ENCODE data around the gene LY6G5C.

The LY6G5C gene
- 0.88 to 2.1 (median 1.7) reads per million in 3 experiments for total RNA-seq

DNA sequence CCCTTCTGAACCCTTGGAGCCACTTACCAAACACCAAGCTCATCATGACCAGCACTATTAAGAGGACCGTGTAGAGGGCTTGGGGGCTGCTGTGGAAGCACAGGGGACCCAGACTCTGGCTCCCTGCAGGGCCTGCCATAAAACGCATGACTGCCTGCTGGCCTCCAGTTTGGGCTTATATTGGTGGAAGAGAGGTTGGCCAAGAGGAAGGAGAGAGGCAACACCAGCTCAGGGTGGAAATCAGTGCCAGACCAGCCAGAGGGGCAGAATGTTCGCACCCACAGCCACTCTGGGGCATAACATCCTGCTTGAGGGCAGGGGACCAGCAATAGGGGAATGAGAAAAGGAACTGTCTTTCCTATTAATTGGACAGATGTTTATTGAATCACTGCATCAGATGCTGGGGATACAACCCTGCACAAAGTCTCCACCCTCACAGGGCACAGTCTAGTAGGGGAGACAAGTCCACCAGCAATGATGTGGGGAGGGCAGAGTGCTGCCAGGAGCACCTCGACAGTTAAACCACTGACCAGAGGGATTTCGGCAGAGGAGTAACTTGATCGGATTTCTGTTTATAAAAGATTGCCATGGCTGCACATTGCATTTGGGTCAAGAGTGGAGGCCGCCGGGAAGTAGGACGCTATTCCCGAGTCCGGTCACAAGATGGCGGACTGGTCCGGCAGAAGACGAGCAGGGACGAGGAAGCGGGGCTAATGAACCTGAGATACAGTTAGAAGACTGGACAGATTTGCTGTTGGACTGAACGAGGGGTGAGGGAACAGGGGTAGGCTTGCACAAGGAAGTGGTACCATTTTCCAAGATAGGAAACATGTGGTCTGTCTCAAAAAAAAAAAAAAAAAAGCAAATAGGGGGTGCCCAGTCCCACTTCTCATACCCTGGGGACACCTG, at the start of gene LY6G5C:
Gene LY6G5C (minus strand): TSS at position 842 of the 909 bp plus-strand sequence. CDS start 694 bp downstream, at position 148.
- DNase-seq, result peak; percentile 33

DNA sequence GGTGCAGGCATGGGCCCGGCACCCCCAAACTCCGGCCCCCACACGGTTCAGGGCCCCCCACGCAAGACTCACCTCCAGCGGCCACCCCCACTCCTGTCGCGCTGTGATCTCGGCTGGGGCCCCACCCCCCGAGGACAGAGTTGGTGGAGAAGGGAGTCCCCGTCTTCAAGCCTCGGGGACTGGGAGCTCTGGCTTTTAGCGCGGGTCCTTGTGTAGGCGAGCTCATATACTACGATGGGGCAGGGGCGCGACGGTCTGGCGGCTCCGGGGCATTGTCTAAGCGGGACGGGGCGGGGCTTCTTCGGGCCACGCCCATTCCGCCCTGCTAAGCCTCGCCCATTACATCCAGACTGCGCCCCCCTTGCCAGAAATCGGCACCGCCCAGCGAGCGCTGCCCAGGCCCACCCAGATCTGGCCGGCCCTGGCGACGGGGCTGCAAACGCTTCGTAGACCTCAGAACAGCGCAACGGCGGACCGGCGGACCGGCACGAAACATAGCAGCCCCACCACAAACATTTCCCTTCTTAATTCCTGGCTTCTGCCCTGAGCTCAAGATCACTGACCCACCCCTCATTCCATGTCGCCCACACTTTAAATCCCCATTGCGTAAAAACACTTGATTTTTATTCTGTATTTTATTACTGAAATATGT, 49.2 kb upstream of the LY6G5C start:
- peak; percentile 54 for DNase-seq

DNA sequence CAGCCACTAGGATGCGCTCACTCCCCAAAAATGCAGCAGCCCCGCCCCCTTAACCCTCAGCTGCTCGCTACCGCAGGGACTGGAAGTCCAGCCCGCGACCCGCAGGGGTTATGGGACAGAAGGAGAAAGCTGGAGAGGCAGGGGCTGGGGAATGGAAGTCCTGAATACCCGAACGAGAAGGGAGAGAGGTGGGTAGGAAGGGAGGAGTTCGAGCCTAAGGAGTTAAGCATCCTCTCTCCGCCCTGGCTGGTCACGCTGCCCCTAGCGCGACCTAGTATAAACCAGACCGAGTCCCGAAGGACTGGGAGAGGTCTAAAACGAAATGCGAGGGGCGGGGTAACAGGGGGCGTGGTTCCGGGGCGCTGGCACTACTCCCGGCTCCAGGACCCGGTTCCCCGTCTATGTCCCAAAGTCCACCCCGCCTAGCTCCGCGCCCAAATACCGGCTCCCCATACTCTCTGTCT, 48.7 kb upstream of the LY6G5C start:
- peak; percentile 74 for DNase-seq

DNA sequence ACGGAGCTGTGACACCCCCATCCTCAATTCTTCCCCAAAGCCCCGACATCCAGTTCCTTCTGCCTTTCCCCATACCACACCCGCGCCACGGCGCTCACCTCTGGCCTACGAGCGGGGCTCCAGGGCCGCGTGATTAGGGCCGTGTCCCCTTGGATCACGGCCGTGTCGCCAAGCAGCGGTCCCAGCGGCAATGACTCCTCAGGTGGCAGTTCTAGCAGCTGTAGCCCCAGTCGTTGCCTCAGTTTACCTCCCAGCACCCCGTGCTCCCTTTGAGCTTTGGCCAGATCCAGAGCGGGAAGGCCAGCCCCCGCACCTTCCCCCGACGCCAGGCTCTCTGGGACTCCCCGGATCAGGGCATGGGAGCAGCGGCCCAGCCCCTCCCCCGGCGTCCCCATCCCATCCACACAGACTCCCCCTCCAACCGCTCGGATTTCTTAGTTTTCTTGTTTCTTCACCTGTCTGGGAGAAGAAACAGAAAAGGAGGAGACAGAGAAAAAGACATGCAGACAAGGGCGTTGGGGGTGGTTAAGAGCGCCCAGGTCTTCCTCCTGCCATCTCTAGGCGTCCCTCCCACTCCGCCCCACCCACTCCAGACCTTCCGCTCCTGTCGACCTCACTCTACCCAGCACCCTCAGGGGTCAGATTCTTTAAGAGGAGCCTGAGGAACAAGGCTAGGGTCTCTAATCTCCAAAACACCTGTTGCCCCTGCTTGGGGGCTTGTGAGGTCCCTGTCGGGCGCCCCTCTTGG, 48.1 kb upstream of the LY6G5C start, which contains the start of gene DDAH2:
Gene DDAH2 (minus strand): TSS at position 533 of the 748 bp plus-strand sequence. CDS start 138 bp downstream, at position 395.
- no peak for DNase-seq

DNA sequence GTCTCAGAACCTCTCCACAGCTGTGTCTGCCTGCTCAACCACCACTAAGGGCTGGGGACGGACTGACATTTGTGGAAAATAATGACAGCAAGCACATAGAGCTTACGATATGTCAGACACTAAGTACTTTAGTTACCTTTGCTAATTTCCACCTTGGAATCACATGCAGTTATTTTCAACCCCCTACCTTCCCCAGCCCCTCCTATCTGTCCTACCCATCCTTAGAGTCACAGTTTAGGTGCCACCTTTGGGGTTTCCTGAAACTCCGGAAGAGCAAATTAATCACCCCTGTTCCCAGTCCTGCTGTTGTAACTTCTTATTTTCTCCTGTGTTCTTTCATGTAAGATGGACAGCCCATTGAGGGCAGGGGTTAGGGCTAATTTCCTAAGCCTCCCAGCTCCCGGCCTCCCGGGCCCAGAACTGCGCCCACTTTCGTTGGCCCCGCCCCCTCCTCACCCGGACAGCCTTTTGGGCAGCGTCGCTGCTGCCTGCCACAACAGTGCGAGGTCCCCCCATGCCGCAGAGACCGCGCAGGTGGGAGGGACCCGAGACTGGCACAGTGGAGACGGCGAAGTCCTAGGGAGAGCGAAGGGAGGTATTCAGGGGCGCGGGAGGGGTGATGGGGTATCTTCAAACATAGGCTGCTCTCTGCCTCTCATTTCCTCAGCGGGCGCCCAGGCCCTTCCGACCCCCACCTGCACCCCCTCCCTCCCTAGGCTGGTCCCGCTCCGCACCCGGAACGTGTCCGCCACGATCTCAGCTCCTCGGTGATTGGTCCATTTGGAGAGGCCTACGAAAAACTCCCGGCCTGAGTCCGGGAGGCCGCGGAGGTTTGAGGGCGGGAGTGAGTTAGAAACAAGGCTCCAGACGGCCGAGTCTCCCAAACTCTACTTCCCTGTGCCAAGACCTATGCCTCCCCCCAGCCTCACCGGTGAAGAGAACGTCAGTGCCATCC, 47.1 kb upstream of the LY6G5C start:
- no peak for DNase-seq

GRCh38 chr6:31727034-31727716, 46.3 kb upstream of the LY6G5C start:
- no peak for DNase-seq

- DNase-seq, result no peak
Measured at GRCh38 chr6:31725502-31726350, 44.9 kb upstream of the LY6G5C start.

GRCh38 chr6:31723980-31724691, 43.3 kb upstream of the LY6G5C start:
- no peak for DNase-seq

GRCh38 chr6:31723245-31723979, 42.5 kb upstream of the LY6G5C start, which contains the start of gene MPIG6B:
MPIG6B (plus strand) TSS chr6:31723373; CDS start chr6:31723384, 11 bp downstream.
- no peak for DNase-seq

GRCh38 chr6:31722173-31722572, 41.3 kb upstream of the LY6G5C start:
- DNase-seq, result no peak

DNA sequence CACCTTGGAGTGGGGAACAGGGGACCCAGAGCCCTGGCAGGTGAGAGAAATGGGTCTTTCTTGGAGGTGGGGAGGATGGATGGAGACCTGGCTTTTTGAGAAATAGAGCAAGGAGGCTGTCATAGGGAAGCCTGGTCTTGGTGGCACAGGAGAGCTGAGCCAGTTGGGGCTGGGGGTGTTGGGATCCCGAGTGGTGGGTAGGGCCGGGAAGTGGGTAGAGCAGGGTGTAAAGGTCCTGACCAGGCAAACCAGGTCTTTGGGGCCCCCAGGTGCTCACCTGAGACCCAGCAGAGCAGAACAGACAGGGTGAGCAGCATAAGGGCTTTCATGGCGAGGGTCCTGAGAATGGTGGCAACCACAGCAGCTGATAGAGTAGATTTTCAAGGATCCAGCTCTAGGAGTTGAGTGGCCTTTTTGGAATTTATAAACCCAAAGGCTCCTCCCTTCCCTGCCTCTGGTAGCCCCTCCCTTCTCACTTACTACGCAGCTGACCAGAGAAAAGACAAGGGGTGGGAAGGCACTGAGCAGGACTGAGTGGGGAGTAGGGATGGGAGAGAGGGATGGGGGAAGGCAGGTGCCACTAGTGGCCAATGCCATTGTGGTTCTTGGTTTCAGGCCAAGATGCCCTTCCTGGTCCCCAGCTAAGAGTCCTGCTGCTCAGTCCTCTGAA, 40.6 kb upstream of the LY6G5C start, which contains the start of gene LY6G6C:
Gene LY6G6C (minus strand): TSS at position 396 of the 670 bp plus-strand sequence. CDS start 67 bp downstream, at position 329.
- no peak for DNase-seq

- DNase-seq, result no peak
Measured at GRCh38 chr6:31720196-31720770, 39.4 kb upstream of the LY6G5C start.

GRCh38 chr6:31719001-31719400, 38.1 kb upstream of the LY6G5C start:
- DNase-seq, result no peak

DNA sequence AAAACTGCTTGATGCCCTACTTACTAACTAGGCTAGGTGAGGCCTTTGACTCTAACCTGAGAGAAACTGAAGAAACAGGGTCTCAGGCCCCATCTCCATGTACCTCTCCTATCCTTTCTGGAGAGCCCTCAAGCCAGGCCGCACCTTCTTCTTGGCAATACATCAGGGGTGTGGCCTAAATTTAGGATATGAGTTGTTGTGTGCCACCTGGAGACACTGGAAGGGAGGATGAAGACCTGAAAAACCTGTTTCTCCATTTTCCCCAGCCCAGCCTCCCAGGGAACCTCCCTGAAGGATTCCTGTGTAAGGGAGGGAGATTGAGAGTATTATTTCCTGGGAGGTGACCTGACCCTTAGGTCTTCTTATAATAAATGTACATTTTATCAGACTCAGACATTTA, 37.4 kb upstream of the LY6G5C start:
- DNase-seq, result no peak

DNA sequence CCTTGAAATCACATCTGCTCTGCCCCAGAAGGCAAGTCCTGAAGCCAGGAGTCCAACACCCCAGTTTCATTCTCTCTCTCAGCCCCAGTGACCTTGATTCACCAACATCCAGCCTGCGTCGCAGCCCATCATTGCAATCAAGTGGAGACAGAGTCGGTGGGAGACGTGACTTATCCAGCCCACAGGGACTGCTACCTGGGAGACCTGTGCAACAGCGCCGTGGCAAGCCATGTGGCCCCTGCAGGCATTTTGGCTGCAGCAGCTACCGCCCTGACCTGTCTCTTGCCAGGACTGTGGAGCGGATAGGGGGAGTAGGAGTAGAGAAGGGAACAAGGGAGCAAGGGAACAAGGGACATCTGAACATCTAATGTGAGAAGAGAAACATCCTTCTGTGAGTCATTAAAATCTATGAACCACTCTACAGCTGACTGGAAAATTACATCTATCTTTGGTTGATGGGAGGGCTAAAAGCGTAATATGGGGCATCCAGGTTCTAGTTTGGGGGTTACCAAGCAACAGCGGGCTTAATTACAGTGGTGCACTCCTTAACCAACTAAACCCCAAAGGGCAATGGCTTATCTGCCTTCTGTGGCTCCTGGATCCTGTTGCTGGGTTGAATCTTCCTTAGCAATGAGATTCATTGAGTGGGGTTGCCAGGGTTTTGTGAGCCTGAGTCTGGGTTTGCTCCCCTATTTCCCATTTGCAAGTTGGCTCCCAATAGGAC, 36.8 kb upstream of the LY6G5C start:
- DNase-seq, result no peak
